Suprapubic skin (tissue), 4 donors: ENCODE data around the gene TRAPPC8.

Source experiments
- EP300 ChIP-seq: sonication (generic); formaldehyde crosslinking; IDR thresholded peaks from one replicate; pipeline ENCODE4 v1.6.1; 2017; ENCODE audit warnings: antibody characterized with exemption
- POLR2A ChIP-seq, 2 donors: fragments of 450-650 bp; IDR thresholded peaks; one replicate each; pipeline ENCODE4 v1.6.1; 2017; ENCODE audit warnings: antibody characterized with exemption in 2 of 2, mild to moderate bottlenecking in 2 of 2, moderate library complexity in 2 of 2
- POLR2AphosphoS5 ChIP-seq, 3 donors: sonication (generic); formaldehyde crosslinking; IDR thresholded peaks; one replicate each; pipeline ENCODE4 v1.6.1; 2017; ENCODE audit warnings: antibody characterized with exemption in 3 of 3
- TF ChIP-seq, protein P1 (sequence below), 2 donors: fragments of 200-600 bp in 1 of 2; fragments of 450-650 bp in 1 of 2; sonication (generic) in 1 of 2; IDR thresholded peaks; one replicate each; pipeline ENCODE4 v1.5.1; 2016 to 2019; ENCODE audit warnings: antibody characterized with exemption in 2 of 2, mild to moderate bottlenecking in 1 of 2, moderate library complexity in 1 of 2

DNA sequence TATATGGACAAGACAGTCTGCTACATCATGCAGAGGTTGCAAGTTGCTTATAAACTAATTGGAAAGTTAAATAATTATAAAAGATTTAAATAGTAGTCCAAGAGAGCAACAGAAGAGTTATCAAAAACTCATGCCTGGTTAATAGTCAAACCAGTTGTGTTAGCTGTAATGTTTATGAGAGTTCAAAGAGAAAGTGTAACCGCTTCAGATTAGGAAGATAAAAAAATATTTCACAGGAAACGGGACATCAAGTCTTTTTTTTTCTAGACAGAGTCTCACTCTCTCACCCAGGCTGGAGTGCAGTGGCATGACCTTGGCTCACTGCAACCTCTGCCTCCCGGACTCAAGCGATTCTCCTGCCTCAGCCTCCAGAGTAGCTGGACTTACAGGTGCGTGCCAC lies 41.0 kb upstream of the TRAPPC8 start:
- TF ChIP-seq, protein P1, sequence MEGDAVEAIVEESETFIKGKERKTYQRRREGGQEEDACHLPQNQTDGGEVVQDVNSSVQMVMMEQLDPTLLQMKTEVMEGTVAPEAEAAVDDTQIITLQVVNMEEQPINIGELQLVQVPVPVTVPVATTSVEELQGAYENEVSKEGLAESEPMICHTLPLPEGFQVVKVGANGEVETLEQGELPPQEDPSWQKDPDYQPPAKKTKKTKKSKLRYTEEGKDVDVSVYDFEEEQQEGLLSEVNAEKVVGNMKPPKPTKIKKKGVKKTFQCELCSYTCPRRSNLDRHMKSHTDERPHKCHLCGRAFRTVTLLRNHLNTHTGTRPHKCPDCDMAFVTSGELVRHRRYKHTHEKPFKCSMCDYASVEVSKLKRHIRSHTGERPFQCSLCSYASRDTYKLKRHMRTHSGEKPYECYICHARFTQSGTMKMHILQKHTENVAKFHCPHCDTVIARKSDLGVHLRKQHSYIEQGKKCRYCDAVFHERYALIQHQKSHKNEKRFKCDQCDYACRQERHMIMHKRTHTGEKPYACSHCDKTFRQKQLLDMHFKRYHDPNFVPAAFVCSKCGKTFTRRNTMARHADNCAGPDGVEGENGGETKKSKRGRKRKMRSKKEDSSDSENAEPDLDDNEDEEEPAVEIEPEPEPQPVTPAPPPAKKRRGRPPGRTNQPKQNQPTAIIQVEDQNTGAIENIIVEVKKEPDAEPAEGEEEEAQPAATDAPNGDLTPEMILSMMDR (IDR thresholded peaks at IDR 0.05) = no peak
- no peak for TF ChIP-seq POLR2A (IDR thresholded peaks at IDR 0.05)
- TF ChIP-seq EP300 = no peak
- no peak for TF ChIP-seq POLR2AphosphoS5 (IDR thresholded peaks at IDR 0.05)
